ENCODE measurements around the gene SDK2.

DNA sequence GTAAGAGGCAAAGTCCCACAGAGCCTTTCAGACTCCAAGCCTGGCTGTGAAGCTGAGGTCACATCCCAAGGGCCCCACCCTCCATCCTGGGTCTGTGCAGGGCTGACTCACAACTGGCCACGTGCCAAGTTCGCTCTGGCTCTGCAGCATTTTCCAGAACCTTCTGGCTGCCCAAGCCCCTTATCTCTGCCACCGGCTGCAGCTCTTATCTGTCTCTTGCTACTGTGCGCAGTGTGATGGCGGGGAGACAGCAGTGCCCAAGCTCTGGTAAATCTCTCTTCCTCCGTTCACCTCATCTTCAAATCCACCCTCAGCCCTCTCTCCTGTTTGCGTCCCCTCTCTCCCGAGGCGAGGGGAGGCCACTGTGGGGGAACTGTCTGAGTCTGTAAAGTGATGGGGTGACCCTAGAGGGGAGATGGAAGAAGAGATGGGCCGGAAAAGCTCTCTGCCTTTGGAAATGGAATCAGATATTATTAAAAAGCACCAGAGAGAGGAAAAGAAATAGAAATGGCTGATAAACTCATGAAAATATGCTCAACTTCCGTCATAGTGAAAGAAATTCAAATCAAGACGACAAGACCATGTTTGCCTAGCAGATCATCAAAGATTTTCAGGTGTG is 169.8 kb downstream of the SDK2 start:
- TF ChIP-seq CTCF (IDR thresholded peaks at IDR 0.05; ENCODE audit: poor library complexity): no peak
- TF ChIP-seq EZH2 (IDR thresholded peaks at IDR 0.05; ENCODE audit: borderline replicate concordance): no peak
- TF ChIP-seq EZH2phosphoT487 (IDR thresholded peaks at IDR 0.05; ENCODE audit: low read depth, severe bottlenecking, unreplicated experiment): no peak

All from hepatocyte (in vitro differentiated cells).